SK-N-MC (cell line): Measurements from ENCODE around the gene TRPC4AP.

Source experiments
- EZH2 ChIP-seq: fragments of 200-600 bp; sonication (generic); IDR thresholded peaks from one replicate; pipeline ENCODE4 v1.6.1; 2017; ENCODE audit warnings: antibody characterized with exemption
- POLR2AphosphoS5 ChIP-seq: IDR thresholded peaks from 2 replicates; pipeline ENCODE4 v1.6.1; 2012; ENCODE audit warnings: mild to moderate bottlenecking, low read depth, low read length, borderline replicate concordance

GRCh38 chr20:35010405-35011192 is 82.0 kb downstream of the TRPC4AP start:
- TF ChIP-seq POLR2AphosphoS5 = no peak
- TF ChIP-seq EZH2 = no peak
